H1 (cell line): Measurements from ENCODE around the gene UBE2A. TPM values are rescaled to one million over a fixed set of nuclear protein-coding genes. Genes with fewer than 3 reads are reported as not detected.

Source experiments
- CTCF ChIA-PET: fragments of 300-600 bp; sonication (Branson Sonifier 250); formaldehyde crosslinking; loops from one replicate; lab custom pipeline; 2021; ENCODE audit not compliant: partially characterized antibody; lab: Charles Lee
- POLR2A ChIA-PET: fragments of 300-600 bp; sonication (Branson Sonifier 250); formaldehyde crosslinking; loops from one replicate; lab custom pipeline; 2021; ENCODE audit warnings: inconsistent platforms; ENCODE audit not compliant: partially characterized antibody; lab: Charles Lee
- DNase-seq, 2 experiments: peaks; one replicate each; pipeline versions ENCODE4 v3.0.0 to v3.0.0-alpha.2; 2010 to 2022; ENCODE audit warnings: low spot score in 2 of 2, low read depth in 1 of 2, mixed read lengths in 1 of 2
- FAIRE-seq: peaks from 2 replicates; lab custom pipeline; 2011; peaks lifted over from hg19 to GRCh38; lab: Jason Lieb, UNC
- H2AFZ ChIP-seq: 2 replicates; pipeline ENCODE4 v1.8.1; 2012; ENCODE audit warnings: low read length, inconsistent platforms
- H2AK5ac ChIP-seq: 2 replicates; pipeline ENCODE4 v1.6.1; 2013; ENCODE audit warnings: low read depth, low read length
- H2BK120ac ChIP-seq: replicated peaks from 2 replicates; pipeline ENCODE3; 2013; ENCODE audit warnings: low read depth, low read length, inconsistent platforms
- H2BK12ac ChIP-seq: 2 replicates; pipeline ENCODE4 v1.6.1; 2013; ENCODE audit warnings: low read depth, low read length
- H2BK15ac ChIP-seq: 2 replicates; pipeline ENCODE4 v1.6.1; 2013; ENCODE audit warnings: low read length
- H2BK20ac ChIP-seq: 2 replicates; pipeline ENCODE4 v1.6.1; 2013; ENCODE audit warnings: low read length
- H2BK5ac ChIP-seq: 2 replicates; pipeline ENCODE4 v1.6.1; 2013; ENCODE audit warnings: low read depth, low read length
- H3K14ac ChIP-seq: 2 replicates; pipeline ENCODE4 v1.6.1; 2013; ENCODE audit warnings: inconsistent platforms; ENCODE audit not compliant: insufficient read length
- H3K18ac ChIP-seq: 2 replicates; pipeline ENCODE4 v1.6.1; 2013; ENCODE audit warnings: low read length; ENCODE audit errors: extremely low read depth
- H3K23ac ChIP-seq: 2 replicates; pipeline ENCODE4 v1.6.1; 2013; ENCODE audit warnings: inconsistent platforms; ENCODE audit not compliant: insufficient read length
- H3K23me2 ChIP-seq: 2 replicates; pipeline ENCODE4 v1.6.1; 2013; ENCODE audit warnings: low read depth, low read length
- H3K27ac ChIP-seq: 2 replicates; pipeline ENCODE4 v1.6.1; 2011; ENCODE audit warnings: low read depth, low read length, inconsistent platforms
- H3K27me3 ChIP-seq, 4 experiments: replicated peaks in 1 of 4; 1 replicate in 1 of 4; 2 replicates in 3 of 4; pipeline versions ENCODE4 v1.6.1 to v1.8.1; 2011 to 2013; ENCODE audit warnings: low read length in 3 of 4, mild to moderate bottlenecking in 3 of 4, inconsistent platforms in 2 of 4, mixed read lengths in 2 of 4, moderate library complexity in 1 of 4; ENCODE audit not compliant: control insufficient read depth in 3 of 4, insufficient read depth in 3 of 4; ENCODE audit errors: extremely low read depth in 1 of 4
- H3K36me3 ChIP-seq, 4 experiments: 2 replicates each; pipeline versions ENCODE4 v1.6.1 to v1.8.1; 2011 to 2013; ENCODE audit warnings: mild to moderate bottlenecking in 4 of 4, low read length in 3 of 4, moderate library complexity in 2 of 4, control low read depth in 1 of 4, inconsistent platforms in 1 of 4; ENCODE audit not compliant: insufficient read depth in 4 of 4, control insufficient read depth in 2 of 4
- H3K4ac ChIP-seq: replicated peaks from 2 replicates; pipeline ENCODE3; 2013; ENCODE audit warnings: low read length, low read depth, mixed read lengths, inconsistent platforms; ENCODE audit not compliant: insufficient read length
- H3K4me1 ChIP-seq, 4 experiments: replicated peaks in 1 of 4; 1 replicate in 1 of 4; 2 replicates in 3 of 4; pipeline versions ENCODE4 v1.6.1 to v1.8.1; 2011 to 2013; ENCODE audit warnings: low read length in 3 of 4, inconsistent platforms in 2 of 4, mixed read lengths in 1 of 4; ENCODE audit not compliant: insufficient read depth in 4 of 4, control insufficient read depth in 3 of 4
- H3K4me2 ChIP-seq, 2 experiments: 2 replicates each; pipeline versions ENCODE4 v1.6.1 to v1.8.1; 2011 to 2013; ENCODE audit warnings: low read depth in 2 of 2, low read length in 2 of 2, control low read depth in 1 of 2, inconsistent platforms in 1 of 2, mild to moderate bottlenecking in 1 of 2; ENCODE audit not compliant: insufficient read depth in 1 of 2
- H3K4me3 ChIP-seq, 4 experiments: fragments of 200-600, 300-600 bp in 1 of 4; sonication (generic), shearing (Covaris generic), sonication (Bioruptor Twin) in 1 of 4; 2 replicates each; pipeline versions ENCODE4 v1.5.1 to v1.8.1; 2011 to 2016; ENCODE audit warnings: low read length in 4 of 4, low read depth in 3 of 4, control low read depth in 2 of 4, inconsistent platforms in 2 of 4, mild to moderate bottlenecking in 2 of 4, mixed read lengths in 1 of 4, moderate library complexity in 1 of 4; ENCODE audit not compliant: insufficient read depth in 2 of 4; ENCODE audit errors: extremely low read depth in 1 of 4
- H3K56ac ChIP-seq: replicated peaks from 2 replicates; pipeline ENCODE3; 2013; ENCODE audit warnings: low read depth, mild to moderate bottlenecking, mixed read lengths, low read length, inconsistent platforms; ENCODE audit not compliant: insufficient read length
- H3K79me1 ChIP-seq: 2 replicates; pipeline ENCODE4 v1.6.1; 2013; ENCODE audit warnings: low read depth, low read length, control low read depth
- H3K79me2 ChIP-seq, 2 experiments: 2 replicates each; pipeline versions ENCODE4 v1.6.1 to v1.8.1; 2012 to 2013; ENCODE audit warnings: low read length in 2 of 2, mild to moderate bottlenecking in 2 of 2, inconsistent platforms in 1 of 2; ENCODE audit not compliant: insufficient read depth in 2 of 2, control insufficient read depth in 1 of 2
- H3K9ac ChIP-seq, 4 experiments: replicated peaks in 1 of 4; 1 replicate in 1 of 4; 2 replicates in 3 of 4; pipeline versions ENCODE4 v1.6.1 to v1.8.1; 2011 to 2013; ENCODE audit warnings: low read depth in 3 of 4, low read length in 3 of 4, control low read depth in 2 of 4, mild to moderate bottlenecking in 2 of 4, moderate library complexity in 2 of 4, inconsistent platforms in 1 of 4; ENCODE audit errors: extremely low read depth in 1 of 4
- H3K9me3 ChIP-seq, 2 experiments: 2 replicates each; pipeline versions ENCODE4 v1.6.1 to v1.8.1; 2012 to 2013; ENCODE audit warnings: mild to moderate bottlenecking in 2 of 2, moderate library complexity in 2 of 2, control low read depth in 1 of 2, inconsistent platforms in 1 of 2, low read depth in 1 of 2, low read length in 1 of 2, mixed read lengths in 1 of 2; ENCODE audit not compliant: insufficient read depth in 2 of 2
- H4K20me1 ChIP-seq, 2 experiments: replicated peaks in 1 of 2; 2 replicates each; pipeline versions ENCODE3 to v1.8.1; 2011 to 2013; ENCODE audit warnings: inconsistent platforms in 2 of 2, low read length in 2 of 2, mild to moderate bottlenecking in 1 of 2; ENCODE audit not compliant: insufficient read depth in 2 of 2, control insufficient read depth in 1 of 2
- H4K5ac ChIP-seq: 2 replicates; pipeline ENCODE4 v1.6.1; 2013; ENCODE audit warnings: low read length, low read depth, mixed read lengths, inconsistent platforms; ENCODE audit not compliant: insufficient read length
- H4K8ac ChIP-seq: 2 replicates; pipeline ENCODE4 v1.8.0; 2013; ENCODE audit warnings: mild to moderate bottlenecking, moderate library complexity, low read length, inconsistent platforms; ENCODE audit not compliant: insufficient read depth; ENCODE audit errors: extremely low read depth
- H4K91ac ChIP-seq: replicated peaks from 2 replicates; pipeline ENCODE3; 2013; ENCODE audit warnings: low read length, mixed read lengths, inconsistent platforms; ENCODE audit not compliant: insufficient read length
- CBX5 ChIP-seq: fragments of 300-800, 300-1000 bp; sonication (generic); IDR thresholded peaks from 2 replicates; pipeline ENCODE4 v1.7.1; 2016; ENCODE audit warnings: antibody characterized with exemption, low read length, low read depth
- CEBPB ChIP-seq: IDR thresholded peaks from 2 replicates; pipeline ENCODE4 v1.6.1; 2012; ENCODE audit warnings: low read depth, low read length
- EP300 ChIP-seq, 2 experiments: IDR thresholded peaks; 1 replicate in 1 of 2; 2 replicates in 1 of 2; pipeline ENCODE4 v1.6.1; 2011 to 2012; ENCODE audit warnings: low read depth in 2 of 2, low read length in 2 of 2, mild to moderate bottlenecking in 2 of 2, borderline replicate concordance in 1 of 2, inconsistent platforms in 1 of 2, moderate library complexity in 1 of 2
- FOSL1 ChIP-seq: IDR thresholded peaks from 2 replicates; pipeline ENCODE4 v1.6.1; 2011; ENCODE audit warnings: mild to moderate bottlenecking, low read depth, low read length, moderate library complexity; ENCODE audit not compliant: insufficient read depth
- GABPA ChIP-seq: IDR thresholded peaks from 2 replicates; pipeline ENCODE4 v1.6.1; 2011; ENCODE audit warnings: mild to moderate bottlenecking, low read length, moderate library complexity, borderline replicate concordance; ENCODE audit not compliant: insufficient read depth
- JUND ChIP-seq: IDR thresholded peaks from 2 replicates; pipeline ENCODE4 v1.6.1; 2011; ENCODE audit warnings: mild to moderate bottlenecking, improper control_type of control experiment, low read length
- NANOG ChIP-seq: IDR thresholded peaks from 2 replicates; pipeline ENCODE4 v1.6.1; 2011; ENCODE audit warnings: low read length, low read depth, mild to moderate bottlenecking, inconsistent platforms; ENCODE audit not compliant: insufficient read depth, poor library complexity, severe bottlenecking
- SAP30 ChIP-seq: fragments of 300-600 bp; sonication (generic); IDR thresholded peaks from 2 replicates; pipeline ENCODE4 v1.7.1; 2012; ENCODE audit warnings: low read length, moderate library complexity, mild to moderate bottlenecking, inconsistent platforms; ENCODE audit not compliant: insufficient read depth, insufficient replicate concordance
- WGBS, 2 experiments: shearing (Covaris generic) in 1 of 2; methylation state at CpG; one replicate each; pipeline versions ENCODE4 v1.1.6 to v1.1.7; 2013 to 2015; ENCODE audit warnings: low lambda C conversion rate in 2 of 2, mixed read lengths in 2 of 2, inconsistent platforms in 1 of 2, low coverage in 1 of 2, missing lambda C conversion rate in 1 of 2; ENCODE audit not compliant: insufficient replicate concordance in 2 of 2, insufficient coverage in 1 of 2, insufficient read length in 1 of 2; ENCODE audit errors: extremely low coverage in 1 of 2, missing lambda C conversion rate in 1 of 2; 5-methylcytosine and 5-hydroxymethylcytosine counted together
- polyA plus RNA-seq, 7 experiments: library from polyadenylated mRNA; depleted of rRNA in 3 of 7; stranded (reverse) in 5 of 7; unstranded in 2 of 7; fragments of >200 nt in 5 of 7; fragments of 200-250 nt in 2 of 7; gene quantifications; 1 replicate in 5 of 7; 2 replicates in 1 of 7; 4 replicates in 1 of 7; pipeline versions ENCODE4 v1.2.1 to v1.2.3, GENCODE V29; 2011 to 2013; ENCODE audit warnings: missing spikeins in 2 of 7, mixed read lengths in 2 of 7
- total RNA-seq: library from RNA; stranded (reverse); fragmentation: NEBNext Ultra II Directional; extraction: Animal tissue kit (Norgen Biotek cat#: 25700); gene quantifications from 2 replicates; pipeline ENCODE4 v1.2.1, GENCODE V29; 2021
- TF ChIP-seq, protein P1 (sequence below): IDR thresholded peaks from 2 replicates; pipeline ENCODE4 v1.6.1; 2012; ENCODE audit warnings: inconsistent platforms

Gene UBE2A
- total and polyA plus RNA-seq, 2 of the 8 experiments (the other 6 are each of a cell fraction or from before 2014, with no cell fraction given) = 24.8 to 43.9 TPM

DNA sequence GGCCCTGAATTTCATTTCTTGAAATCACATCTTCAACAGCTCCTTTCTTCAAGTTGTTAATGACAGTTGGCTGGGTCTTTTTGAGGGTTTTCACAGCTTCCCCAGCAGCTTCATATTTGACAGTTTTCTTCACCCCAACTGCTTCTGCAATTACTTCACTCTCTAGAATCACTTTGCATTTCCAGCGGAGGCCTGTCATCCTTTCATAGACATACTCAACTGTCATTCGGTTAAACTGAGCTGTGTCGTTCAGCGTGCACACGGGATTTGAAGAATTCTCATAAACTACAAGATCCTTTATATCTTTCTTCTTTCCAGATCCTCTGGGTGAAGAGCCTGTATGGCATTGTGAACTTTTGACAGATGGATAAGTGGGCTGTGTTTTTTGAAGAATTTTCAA lies 15.4 kb downstream of the UBE2A start:
- no peak for TF ChIP-seq FOSL1
- no peak for TF ChIP-seq CEBPB
- TF ChIP-seq CBX5 = no peak
- no peak for TF ChIP-seq GABPA
- TF ChIP-seq EP300 (IDR thresholded peaks at IDR 0.05; ENCODE audit: borderline replicate concordance in 1 of 2, low read depth in 2 of 2, low read length in 2 of 2) = no peak
- TF ChIP-seq NANOG = no peak
- no peak for TF ChIP-seq SAP30
- TF ChIP-seq JUND = no peak
- TF ChIP-seq, protein P1, sequence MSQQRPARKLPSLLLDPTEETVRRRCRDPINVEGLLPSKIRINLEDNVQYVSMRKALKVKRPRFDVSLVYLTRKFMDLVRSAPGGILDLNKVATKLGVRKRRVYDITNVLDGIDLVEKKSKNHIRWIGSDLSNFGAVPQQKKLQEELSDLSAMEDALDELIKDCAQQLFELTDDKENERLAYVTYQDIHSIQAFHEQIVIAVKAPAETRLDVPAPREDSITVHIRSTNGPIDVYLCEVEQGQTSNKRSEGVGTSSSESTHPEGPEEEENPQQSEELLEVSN = no peak
- Histone ChIP-seq H3K4me3 (no peak overlapping the region), H4K5ac (no peak overlapping the region), H2BK15ac (no peak overlapping the region), H2BK120ac (no peak overlapping the region), H3K27ac (no peak overlapping the region), H3K27me3 (no peaks in the 10 kb centered on the region), H4K8ac (no peak overlapping the region), H3K9ac (no peak overlapping the region), H3K4me1 (no peaks in the 10 kb centered on the region), H2BK20ac (no peak overlapping the region), H4K91ac (no peak overlapping the region), H3K23me2 (no peaks in the 10 kb centered on the region), H2BK5ac (no peak overlapping the region), H3K36me3 (peaks cover 0 to 13% (median 4%) of the 10 kb centered on the region in 4 experiments; a peak in 5 of 8 replicates), H3K9me3 (no peaks in the 10 kb centered on the region), H3K4ac (no peak overlapping the region), H2AK5ac (no peak overlapping the region), H3K23ac (no peak overlapping the region), H2BK12ac (no peak overlapping the region), H3K18ac (no peak overlapping the region), H2AFZ (no peak overlapping the region), H3K56ac (no peak overlapping the region), H3K79me1 (no peaks in the 10 kb centered on the region), H3K79me2 (no peaks in the 10 kb centered on the region), H4K20me1 (peaks cover 0 to 3% of the 10 kb centered on the region in 2 experiments), H3K4me2 (no peak overlapping the region), H3K14ac (no peak overlapping the region)
- CTCF ChIA-PET = interaction anchor here (0.8 to 1.5 kb wide), 2 partner anchors 14 to 121 kb away, joined by 3 read pairs; no protein-coding TSS in a partner anchor
- POLR2A ChIA-PET = interaction anchor here (0.6 to 1.5 kb wide), 3 partner anchors 15 to 186 kb away, joined by 3 to 7 read pairs (median 4); partner anchors contain the start of gene UBE2A
- 97% methylated on average over 5 of the region's 5 CpGs; no CpG with 5 or more reads in 1 of the 2 experiments for WGBS, 2 experiments
- DNase-seq (no peak), FAIRE-seq (no peak)
